Pancreas (tissue), 10 donors: ENCODE results near the gene SPINK5. TPM values are rescaled to one million over a fixed set of nuclear protein-coding genes. Genes with fewer than 3 reads are reported as not detected.

Source experiments
- ATAC-seq, 4 donors: fragments of 200-7000 bp; cut with Tn5 transposase; one replicate each; pipeline versions ENCODE4 v1.8.0 to v1.9.1; 2020; ENCODE audit warnings: mild to moderate bottlenecking in 4 of 4, moderate library complexity in 4 of 4
- DNase-seq, 6 donors: peaks; one replicate each; pipeline ENCODE4 v3.0.0-alpha.2; 2020
- FAIRE-seq: peaks from 2 replicates; lab custom pipeline; 2012; peaks lifted over from hg19 to GRCh38; lab: Jason Lieb, UNC
- H3K27ac ChIP-seq, 4 donors: fragments of 200-600 bp; sonication (generic); 1 replicate in 3 of 4; 2 replicates in 1 of 4; pipeline versions ENCODE4 v1.5.0 to v1.8.0; 2020
- H3K27me3 ChIP-seq, 4 donors: fragments of 200-600 bp; one replicate each; pipeline ENCODE4 v1.8.0; 2021
- H3K36me3 ChIP-seq, 3 donors: fragments of 200-600 bp; sonication (generic) in 1 of 3; one replicate each; pipeline versions ENCODE4 v1.5.0 to v1.8.0; 2020 to 2021
- H3K4me1 ChIP-seq, 3 donors: fragments of 200-600 bp; one replicate each; pipeline ENCODE4 v1.8.0; 2021
- H3K4me3 ChIP-seq, 4 donors: fragments of 200-600 bp; sonication (generic) in 2 of 4; one replicate each; pipeline versions ENCODE4 v1.5.0 to v1.8.0; 2020 to 2021
- H3K9me3 ChIP-seq, 4 donors: fragments of 200-600 bp; one replicate each; pipeline ENCODE4 v1.8.0; 2021
- CTCF ChIP-seq, 4 donors: fragments of 200-600 bp; sonication (generic) in 3 of 4; IDR thresholded peaks; one replicate each; pipeline versions ENCODE4 v1.5.0 to v1.8.0; 2021; ENCODE audit warnings: antibody characterized with exemption in 4 of 4
- WGBS, 2 donors: extraction: QIAGEN DNeasy Blood & Tissue Kit; methylation state at CpG; one replicate each; pipeline ENCODE4 v1.1.7; 2013; 5-methylcytosine and 5-hydroxymethylcytosine counted together
- intact Hi-C, 3 donors: fragments of 100-400 bp; cut with DNase I; formaldehyde crosslinking; loops; one replicate each; pipeline versions ENCODE4 v1.11.1 to v1.14.2; 2022
- polyA plus RNA-seq, 2 donors: library from polyadenylated mRNA; stranded (reverse); fragments of 200-250 nt; gene quantifications; one replicate each; pipeline ENCODE4 v1.2.3, GENCODE V29; 2013
- total RNA-seq, 6 donors: library from RNA; stranded (reverse); fragmentation: NEBNext Ultra II Directional in 4 of 6; extraction: Animal tissue kit (Norgen Biotek cat#: 25700) in 4 of 6; gene quantifications; one replicate each; pipeline versions ENCODE4 v1.2.1 to v1.2.4, GENCODE V29; 2021 to 2023
- donor health status: healthy with polysubstance abuse.
- donor health status: DM: no; HTN: no; CAD: no; lungs with moderate emphysema.
- donor health status: DM: no; HTN: no; CAD: no.
- donor health status: control.
- donor health status: control.
- donor health status: Bipolar disorder and iron deficiency.
- donor health status: DM: yes; HTN: yes; CAD: no.
- donor health status: DM: no; HTN: no; CAD: no.
- donor health status: DM: no; HTN: no; CAD: no.
- donor health status: DM: yes; HTN: yes; CAD: no.

Gene SPINK5
- total and polyA plus RNA-seq, 8 donors = 0.17 to 0.31 (median 0.23) TPM; not detected in 2

GRCh38 chr5:148163345-148163744, 99.6 kb downstream of the SPINK5 start:
- intact Hi-C loops = no loop called here
- FAIRE-seq (no peak), DNase-seq (no peak), ATAC-seq (no peak)
- Histone ChIP-seq H3K27me3 (no peaks in the 10 kb centered on the region), H3K9me3 (no peaks in the 10 kb centered on the region), H3K36me3 (no peaks in the 10 kb centered on the region), H3K4me1 (no peaks in the 10 kb centered on the region), H3K4me3 (no peak overlapping the region), H3K27ac (no peak overlapping the region)
- WGBS, 2 donors = 81 to 89% methylated on average over 1 of the region's 1 CpG
- TF ChIP-seq CTCF (IDR thresholded peaks at IDR 0.05) = no peak

GRCh38 chr5:148166550-148167283, 102.9 kb downstream of the SPINK5 start:
- FAIRE-seq = no peak
- no peak overlapping the region for H3K27ac ChIP-seq
- ATAC-seq = no peak
- H3K9me3 ChIP-seq = no peaks in the 10 kb centered on the region
- no peaks in the 10 kb centered on the region for H3K4me1 ChIP-seq
- no peak for TF ChIP-seq CTCF (IDR thresholded peaks at IDR 0.05)
- intact Hi-C loops = no loop called here
- 66 to 78% methylated on average over 4 of the region's 4 CpGs for WGBS, 2 donors
- DNase-seq = no peak
- no peak overlapping the region for H3K4me3 ChIP-seq
- no peaks in the 10 kb centered on the region for H3K27me3 ChIP-seq
- H3K36me3 ChIP-seq = no peaks in the 10 kb centered on the region

GRCh38 chr5:148168246-148168645, 104.5 kb downstream of the SPINK5 start, which contains the start of gene SPINK14:
SPINK14 (plus strand) TSS chr5:148168546; CDS start chr5:148169733, 1,187 bp downstream.
- Histone ChIP-seq H3K9me3 (no peaks in the 10 kb centered on the region), H3K4me3 (no peak within 1 kb of the TSS), H3K27me3 (no peaks in the 10 kb centered on the region), H3K36me3 (no peaks in the 10 kb centered on the region), H3K27ac (no peak within 1 kb of the TSS), H3K4me1 (no peaks in the 10 kb centered on the region)
- no peak for TF ChIP-seq CTCF (IDR thresholded peaks at IDR 0.05)
- ATAC-seq = no peak
- 95 to 97% methylated on average over 1 of the region's 1 CpG for WGBS, 2 donors
- no peak for DNase-seq
- intact Hi-C loops = no loop called here
- no peak for FAIRE-seq

- no peaks in the 10 kb centered on the region for H3K4me1 ChIP-seq
- no peak for FAIRE-seq
- H3K4me3 ChIP-seq = no peak overlapping the region
- 35 to 40% methylated on average over 2 of the region's 2 CpGs for WGBS, 2 donors
- no peaks in the 10 kb centered on the region for H3K9me3 ChIP-seq
- no peak for DNase-seq
- no peak overlapping the region for H3K27ac ChIP-seq
- H3K27me3 ChIP-seq = no peaks in the 10 kb centered on the region
- H3K36me3 ChIP-seq = no peaks in the 10 kb centered on the region
- ATAC-seq = no peak
- TF ChIP-seq CTCF (IDR thresholded peaks at IDR 0.05) = no peak
- intact Hi-C loops = loop anchor here in 1 of 3 donors (10.0 kb wide), 1 partner anchor 562 kb away; no protein-coding TSS in a partner anchor
These were observed 108.6 kb downstream of the SPINK5 start for GRCh38 chr5:148172377-148172776.

GRCh38 chr5:148176480-148176879, 112.7 kb downstream of the SPINK5 start:
- WGBS, 2 donors = 24 to 29% methylated on average over 2 of the region's 2 CpGs
- Histone ChIP-seq H3K4me1 (no peaks in the 10 kb centered on the region), H3K36me3 (no peaks in the 10 kb centered on the region), H3K27ac (no peak overlapping the region), H3K27me3 (no peaks in the 10 kb centered on the region), H3K4me3 (no peak overlapping the region), H3K9me3 (no peaks in the 10 kb centered on the region)
- no peak for DNase-seq
- intact Hi-C loops = loop anchor here in 1 of 3 donors (10.0 kb wide), 1 partner anchor 558 kb away; no protein-coding TSS in a partner anchor
- FAIRE-seq = no peak
- no peak for ATAC-seq
- TF ChIP-seq CTCF (IDR thresholded peaks at IDR 0.05) = no peak
